NB4 (cell line): ENCODE data around the gene LRRC28.

Experiments used
- DNase-seq: peaks from one replicate; pipeline ENCODE4 v3.0.0; 2010; ENCODE audit warnings: low read depth
- H3K4me3 ChIP-seq: one replicate; pipeline ENCODE4 v1.5.1; 2011; ENCODE audit warnings: mild to moderate bottlenecking, low read depth, low read length, moderate library complexity
- CTCF ChIP-seq: IDR thresholded peaks from one replicate; pipeline ENCODE4 v1.5.1; 2012; ENCODE audit warnings: low read depth, low read length
- MAX ChIP-seq: IDR thresholded peaks from 2 replicates; pipeline ENCODE4 v1.6.1; 2011; ENCODE audit warnings: low read depth, low read length
- MYC ChIP-seq: IDR thresholded peaks from 2 replicates; pipeline ENCODE4 v1.6.1; 2011; ENCODE audit warnings: low read depth, low read length
- POLR2A ChIP-seq: IDR thresholded peaks from 2 replicates; pipeline ENCODE4 v1.6.1; 2011; ENCODE audit warnings: mild to moderate bottlenecking; ENCODE audit not compliant: insufficient read length; ENCODE audit errors: extremely low read depth

The LRRC28 gene

GRCh38 chr15:99435113-99435695 is 183.9 kb downstream of the LRRC28 start:
- no peak for TF ChIP-seq MYC
- TF ChIP-seq CTCF: no peak
- TF ChIP-seq POLR2A: no peak
- TF ChIP-seq MAX: no peak
- H3K4me3 ChIP-seq: no peak overlapping the region
- no peak for DNase-seq

GRCh38 chr15:99435877-99436541 is 184.7 kb downstream of the LRRC28 start:
- no peak overlapping the region for H3K4me3 ChIP-seq
- TF ChIP-seq MYC (no peak), MAX (no peak), POLR2A (no peak), CTCF (no peak)
- no peak for DNase-seq

GRCh38 chr15:99436542-99437314 is 185.4 kb downstream of the LRRC28 start:
- DNase-seq: no peak
- no peak overlapping the region for H3K4me3 ChIP-seq
- TF ChIP-seq MYC (no peak), CTCF (no peak), MAX (no peak), POLR2A (no peak)

GRCh38 chr15:99437315-99438223 is 186.3 kb downstream of the LRRC28 start:
- H3K4me3 ChIP-seq: no peak overlapping the region
- no peak for DNase-seq
- no peak for TF ChIP-seq POLR2A
- TF ChIP-seq CTCF: no peak
- no peak for TF ChIP-seq MAX
- TF ChIP-seq MYC: no peak

- no peak for DNase-seq
- TF ChIP-seq MYC: no peak
- TF ChIP-seq MAX: no peak
- TF ChIP-seq CTCF: no peak
- no peak for TF ChIP-seq POLR2A
- no peak overlapping the region for H3K4me3 ChIP-seq
These were observed 186.9 kb downstream of the LRRC28 start for GRCh38 chr15:99438224-99438585.
